GM12878 (cell line): ENCODE measurements around the gene RPS6KC1.
"Not testable (repeated sequence)": the region's sequence is repeated elsewhere in the genome, so short reads cannot be mapped to it uniquely, and the experiment has no call there.

Experiments used
- POLR2A ChIP-seq: IDR thresholded peaks from 2 replicates; pipeline ENCODE4 v1.6.1; 2011; ENCODE audit warnings: low read depth, mild to moderate bottlenecking, low read length
- TF ChIP-seq, protein P1 (sequence below): IDR thresholded peaks from 2 replicates; pipeline ENCODE4 v1.6.1; 2012; ENCODE audit warnings: mild to moderate bottlenecking, low read depth, low read length
- TF ChIP-seq, protein P2 (sequence below), 3 experiments: IDR thresholded peaks in 2 of 3; conservative IDR thresholded peaks in 1 of 3; 2 replicates each; pipeline ENCODE4 v1.5.1; 2011; ENCODE audit warnings: low read depth in 3 of 3, low read length in 3 of 3, mild to moderate bottlenecking in 3 of 3, control low read depth in 2 of 3, moderate library complexity in 2 of 3, inconsistent platforms in 1 of 3, mixed read lengths in 1 of 3; ENCODE audit not compliant: control insufficient read depth in 2 of 3, insufficient read depth in 1 of 3; ENCODE audit errors: extremely low read depth in 1 of 3

DNA sequence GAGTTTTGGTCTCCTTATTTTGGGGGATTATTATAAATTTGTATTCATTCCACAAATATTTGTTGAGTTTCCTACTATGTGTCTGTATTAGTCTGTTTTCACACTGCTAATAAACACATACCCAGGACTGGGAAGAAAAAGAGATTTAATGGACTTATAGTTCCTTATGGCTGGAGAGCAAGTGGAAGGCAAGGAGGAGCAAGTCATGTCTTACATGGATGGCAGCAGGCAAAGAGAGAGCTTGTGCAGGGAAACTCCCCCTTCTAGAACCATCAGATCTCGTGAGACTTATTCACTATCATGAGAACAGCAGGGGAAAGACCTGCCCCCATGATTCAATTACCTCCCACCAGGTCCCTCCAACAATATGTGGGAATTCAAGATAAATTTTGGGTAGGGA is 267.4 kb downstream of the RPS6KC1 start:
- not testable (repeated sequence) for TF ChIP-seq POLR2A
- TF ChIP-seq, protein P1, sequence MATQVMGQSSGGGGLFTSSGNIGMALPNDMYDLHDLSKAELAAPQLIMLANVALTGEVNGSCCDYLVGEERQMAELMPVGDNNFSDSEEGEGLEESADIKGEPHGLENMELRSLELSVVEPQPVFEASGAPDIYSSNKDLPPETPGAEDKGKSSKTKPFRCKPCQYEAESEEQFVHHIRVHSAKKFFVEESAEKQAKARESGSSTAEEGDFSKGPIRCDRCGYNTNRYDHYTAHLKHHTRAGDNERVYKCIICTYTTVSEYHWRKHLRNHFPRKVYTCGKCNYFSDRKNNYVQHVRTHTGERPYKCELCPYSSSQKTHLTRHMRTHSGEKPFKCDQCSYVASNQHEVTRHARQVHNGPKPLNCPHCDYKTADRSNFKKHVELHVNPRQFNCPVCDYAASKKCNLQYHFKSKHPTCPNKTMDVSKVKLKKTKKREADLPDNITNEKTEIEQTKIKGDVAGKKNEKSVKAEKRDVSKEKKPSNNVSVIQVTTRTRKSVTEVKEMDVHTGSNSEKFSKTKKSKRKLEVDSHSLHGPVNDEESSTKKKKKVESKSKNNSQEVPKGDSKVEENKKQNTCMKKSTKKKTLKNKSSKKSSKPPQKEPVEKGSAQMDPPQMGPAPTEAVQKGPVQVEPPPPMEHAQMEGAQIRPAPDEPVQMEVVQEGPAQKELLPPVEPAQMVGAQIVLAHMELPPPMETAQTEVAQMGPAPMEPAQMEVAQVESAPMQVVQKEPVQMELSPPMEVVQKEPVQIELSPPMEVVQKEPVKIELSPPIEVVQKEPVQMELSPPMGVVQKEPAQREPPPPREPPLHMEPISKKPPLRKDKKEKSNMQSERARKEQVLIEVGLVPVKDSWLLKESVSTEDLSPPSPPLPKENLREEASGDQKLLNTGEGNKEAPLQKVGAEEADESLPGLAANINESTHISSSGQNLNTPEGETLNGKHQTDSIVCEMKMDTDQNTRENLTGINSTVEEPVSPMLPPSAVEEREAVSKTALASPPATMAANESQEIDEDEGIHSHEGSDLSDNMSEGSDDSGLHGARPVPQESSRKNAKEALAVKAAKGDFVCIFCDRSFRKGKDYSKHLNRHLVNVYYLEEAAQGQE, result not testable (repeated sequence)
- TF ChIP-seq, protein P2, sequence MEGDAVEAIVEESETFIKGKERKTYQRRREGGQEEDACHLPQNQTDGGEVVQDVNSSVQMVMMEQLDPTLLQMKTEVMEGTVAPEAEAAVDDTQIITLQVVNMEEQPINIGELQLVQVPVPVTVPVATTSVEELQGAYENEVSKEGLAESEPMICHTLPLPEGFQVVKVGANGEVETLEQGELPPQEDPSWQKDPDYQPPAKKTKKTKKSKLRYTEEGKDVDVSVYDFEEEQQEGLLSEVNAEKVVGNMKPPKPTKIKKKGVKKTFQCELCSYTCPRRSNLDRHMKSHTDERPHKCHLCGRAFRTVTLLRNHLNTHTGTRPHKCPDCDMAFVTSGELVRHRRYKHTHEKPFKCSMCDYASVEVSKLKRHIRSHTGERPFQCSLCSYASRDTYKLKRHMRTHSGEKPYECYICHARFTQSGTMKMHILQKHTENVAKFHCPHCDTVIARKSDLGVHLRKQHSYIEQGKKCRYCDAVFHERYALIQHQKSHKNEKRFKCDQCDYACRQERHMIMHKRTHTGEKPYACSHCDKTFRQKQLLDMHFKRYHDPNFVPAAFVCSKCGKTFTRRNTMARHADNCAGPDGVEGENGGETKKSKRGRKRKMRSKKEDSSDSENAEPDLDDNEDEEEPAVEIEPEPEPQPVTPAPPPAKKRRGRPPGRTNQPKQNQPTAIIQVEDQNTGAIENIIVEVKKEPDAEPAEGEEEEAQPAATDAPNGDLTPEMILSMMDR (IDR thresholded peaks at IDR 0.05 in 2 of 3, conservative IDR thresholded peaks at IDR 0.05 in 1 of 3; ENCODE audit: control insufficient read depth in 2 of 3, extremely low read depth in 1 of 3, insufficient read depth in 1 of 3, low read depth in 3 of 3, low read length in 3 of 3), result not testable (repeated sequence)
